HuH-7 (cell line): ENCODE data around the gene WDSUB1.

Experiments
- DNase-seq: peaks from one replicate; pipeline ENCODE4 v3.0.0; 2011; ENCODE audit warnings: low spot score

Gene WDSUB1

GRCh38 chr2:159285929-159286708 lies at the start of gene WDSUB1:
Gene WDSUB1, minus strand, starts transcription at chr2:159286703. Its CDS starts 3,634 bp downstream, at chr2:159283069.
- DNase-seq: peak; percentile 54

- peak; percentile 17 for DNase-seq
Measured at GRCh38 chr2:159326569-159327255, 40.2 kb upstream of the WDSUB1 start.

- peak; percentile 12 for DNase-seq
Measured at GRCh38 chr2:159322419-159322818, 35.9 kb upstream of the WDSUB1 start.

GRCh38 chr2:159317392-159318088 lies 31.0 kb upstream of the WDSUB1 start:
- no peak for DNase-seq

- no peak for DNase-seq
Measured at GRCh38 chr2:159307942-159308341, 21.4 kb upstream of the WDSUB1 start.

- DNase-seq: no peak
Measured at GRCh38 chr2:159300586-159300985, 14.1 kb upstream of the WDSUB1 start.

- no peak for DNase-seq
Measured at GRCh38 chr2:159298967-159299366, 12.5 kb upstream of the WDSUB1 start.

GRCh38 chr2:159297042-159297707 lies 10.7 kb upstream of the WDSUB1 start:
- no peak for DNase-seq

GRCh38 chr2:159292157-159292556 lies 5.7 kb upstream of the WDSUB1 start:
- DNase-seq: no peak

- peak; percentile 6 for DNase-seq
Measured at GRCh38 chr2:159290289-159290907, 3.9 kb upstream of the WDSUB1 start.

- DNase-seq: no peak
Measured at GRCh38 chr2:159287733-159288132, 1.2 kb upstream of the WDSUB1 start.

- peak; percentile 94 for DNase-seq
Measured at GRCh38 chr2:159286709-159287441, 372 bp upstream of the WDSUB1 start.

GRCh38 chr2:159285433-159285832 lies 1.1 kb downstream of the WDSUB1 start:
- DNase-seq: no peak

GRCh38 chr2:159283529-159283928 lies 3.0 kb downstream of the WDSUB1 start:
- no peak for DNase-seq

- DNase-seq: no peak
Measured at GRCh38 chr2:159281002-159281401, 5.5 kb downstream of the WDSUB1 start.

GRCh38 chr2:159279700-159280099 lies 6.8 kb downstream of the WDSUB1 start:
- no peak for DNase-seq

GRCh38 chr2:159275111-159275510 lies 11.4 kb downstream of the WDSUB1 start:
- DNase-seq: no peak

GRCh38 chr2:159272156-159272555 lies 14.3 kb downstream of the WDSUB1 start:
- no peak for DNase-seq

- DNase-seq: no peak
Measured at GRCh38 chr2:159270744-159271379, 15.6 kb downstream of the WDSUB1 start.

- DNase-seq: no peak
Measured at GRCh38 chr2:159267921-159268320, 18.6 kb downstream of the WDSUB1 start.

- no peak for DNase-seq
Measured at GRCh38 chr2:159266554-159266953, 19.9 kb downstream of the WDSUB1 start.
